EH (cell line): ENCODE results near the gene RGS14.
A peak's percentile ranks its signal among the peaks of the same experiment; 100 is the strongest.
"Not testable (repeated sequence)": the region's sequence is repeated elsewhere in the genome, so short reads cannot be mapped to it uniquely, and the experiment has no call there.

Source experiments
- DNase-seq: peaks from one replicate; pipeline ENCODE4 v3.0.0-alpha.2; 2015; ENCODE audit warnings: low read depth

Gene RGS14

GRCh38 chr5:177327539-177328522 is 29.9 kb upstream of the RGS14 start:
- no peak for DNase-seq

GRCh38 chr5:177328545-177329231 is 29.0 kb upstream of the RGS14 start:
- DNase-seq = no peak

- DNase-seq = no peak
Measured at GRCh38 chr5:177329883-177330282, 27.8 kb upstream of the RGS14 start.

GRCh38 chr5:177330991-177331842 is 26.5 kb upstream of the RGS14 start:
- DNase-seq = no peak

GRCh38 chr5:177332031-177332895 is 25.5 kb upstream of the RGS14 start:
- DNase-seq = no peak

GRCh38 chr5:177332896-177333260 is 24.8 kb upstream of the RGS14 start:
- DNase-seq = no peak

GRCh38 chr5:177333420-177334154 is 24.1 kb upstream of the RGS14 start:
- DNase-seq = no peak

- DNase-seq = no peak
Measured at GRCh38 chr5:177334155-177334551, 23.6 kb upstream of the RGS14 start.

- DNase-seq = no peak
Measured at GRCh38 chr5:177334781-177335700, 22.7 kb upstream of the RGS14 start.

GRCh38 chr5:177335701-177336065 is 22.0 kb upstream of the RGS14 start:
- no peak for DNase-seq

- DNase-seq = peak; percentile 29
Measured at GRCh38 chr5:177336112-177336511, 21.6 kb upstream of the RGS14 start.

GRCh38 chr5:177336603-177337494 is 20.9 kb upstream of the RGS14 start:
- no peak for DNase-seq

- DNase-seq = no peak
Measured at GRCh38 chr5:177338251-177339106, 19.2 kb upstream of the RGS14 start.

- no peak for DNase-seq
Measured at GRCh38 chr5:177339107-177339638, 18.6 kb upstream of the RGS14 start.

- not testable (repeated sequence) for DNase-seq
Measured at GRCh38 chr5:177343000-177343399, 14.7 kb upstream of the RGS14 start.

GRCh38 chr5:177343777-177344176 is 13.9 kb upstream of the RGS14 start:
- no peak for DNase-seq

GRCh38 chr5:177344891-177345290 is 12.8 kb upstream of the RGS14 start:
- no peak for DNase-seq
